NB4 (cell line): ENCODE results near the gene ACTA2.

ENCODE experiments used
- DNase-seq: peaks from one replicate; pipeline ENCODE4 v3.0.0; 2010; ENCODE audit warnings: low read depth
- H3K4me3 ChIP-seq: one replicate; pipeline ENCODE4 v1.5.1; 2011; ENCODE audit warnings: mild to moderate bottlenecking, low read depth, low read length, moderate library complexity
- MAX ChIP-seq: IDR thresholded peaks from 2 replicates; pipeline ENCODE4 v1.6.1; 2011; ENCODE audit warnings: low read depth, low read length
- MYC ChIP-seq: IDR thresholded peaks from 2 replicates; pipeline ENCODE4 v1.6.1; 2011; ENCODE audit warnings: low read depth, low read length
- POLR2A ChIP-seq: IDR thresholded peaks from 2 replicates; pipeline ENCODE4 v1.6.1; 2011; ENCODE audit warnings: mild to moderate bottlenecking; ENCODE audit not compliant: insufficient read length; ENCODE audit errors: extremely low read depth
- TF ChIP-seq, protein P1 (sequence below): IDR thresholded peaks from one replicate; pipeline ENCODE4 v1.5.1; 2012; ENCODE audit warnings: low read depth, low read length

The ACTA2 gene

GRCh38 chr10:88903715-88904114 is 48.9 kb downstream of the ACTA2 start:
- no peak overlapping the region for H3K4me3 ChIP-seq
- DNase-seq: no peak
- TF ChIP-seq MYC: no peak
- TF ChIP-seq MAX: no peak
- TF ChIP-seq, protein P1, sequence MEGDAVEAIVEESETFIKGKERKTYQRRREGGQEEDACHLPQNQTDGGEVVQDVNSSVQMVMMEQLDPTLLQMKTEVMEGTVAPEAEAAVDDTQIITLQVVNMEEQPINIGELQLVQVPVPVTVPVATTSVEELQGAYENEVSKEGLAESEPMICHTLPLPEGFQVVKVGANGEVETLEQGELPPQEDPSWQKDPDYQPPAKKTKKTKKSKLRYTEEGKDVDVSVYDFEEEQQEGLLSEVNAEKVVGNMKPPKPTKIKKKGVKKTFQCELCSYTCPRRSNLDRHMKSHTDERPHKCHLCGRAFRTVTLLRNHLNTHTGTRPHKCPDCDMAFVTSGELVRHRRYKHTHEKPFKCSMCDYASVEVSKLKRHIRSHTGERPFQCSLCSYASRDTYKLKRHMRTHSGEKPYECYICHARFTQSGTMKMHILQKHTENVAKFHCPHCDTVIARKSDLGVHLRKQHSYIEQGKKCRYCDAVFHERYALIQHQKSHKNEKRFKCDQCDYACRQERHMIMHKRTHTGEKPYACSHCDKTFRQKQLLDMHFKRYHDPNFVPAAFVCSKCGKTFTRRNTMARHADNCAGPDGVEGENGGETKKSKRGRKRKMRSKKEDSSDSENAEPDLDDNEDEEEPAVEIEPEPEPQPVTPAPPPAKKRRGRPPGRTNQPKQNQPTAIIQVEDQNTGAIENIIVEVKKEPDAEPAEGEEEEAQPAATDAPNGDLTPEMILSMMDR: no peak
- TF ChIP-seq POLR2A: no peak

GRCh38 chr10:88901984-88902789 is 50.4 kb downstream of the ACTA2 start:
- TF ChIP-seq MAX (no peak), POLR2A (no peak), MYC (no peak)
- TF ChIP-seq, protein P1: no peak
- DNase-seq: no peak
- H3K4me3 ChIP-seq: no peak overlapping the region

- TF ChIP-seq MYC: no peak
- no peak for TF ChIP-seq MAX
- TF ChIP-seq POLR2A: no peak
- TF ChIP-seq, protein P1: no peak
- H3K4me3 ChIP-seq: no peak overlapping the region
- peak; percentile 54 for DNase-seq
Measured at GRCh38 chr10:88901206-88901983, 51.2 kb downstream of the ACTA2 start.

DNA sequence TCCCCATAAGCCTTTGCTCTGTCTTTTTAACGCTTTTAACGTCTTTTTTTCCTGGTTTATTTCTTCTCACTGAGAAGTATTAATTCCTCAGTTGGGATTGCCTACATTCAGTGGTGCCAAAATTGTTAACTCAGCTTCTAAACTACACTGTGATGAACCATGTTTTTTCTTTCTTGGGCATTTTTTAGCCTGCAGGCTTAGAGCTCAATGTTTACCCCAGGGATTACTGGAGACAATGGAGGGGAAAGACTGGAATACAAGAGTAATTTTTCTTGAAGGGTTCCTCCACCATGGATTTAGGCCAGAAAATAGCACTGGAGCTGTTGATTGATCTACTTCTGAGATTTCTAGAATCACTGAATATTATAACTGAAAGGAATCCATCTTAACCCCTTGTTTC is 52.7 kb downstream of the ACTA2 start:
- TF ChIP-seq POLR2A: no peak
- no peak for TF ChIP-seq MYC
- TF ChIP-seq, protein P1: no peak
- no peak for TF ChIP-seq MAX
- no peak overlapping the region for H3K4me3 ChIP-seq
- no peak for DNase-seq

GRCh38 chr10:88898727-88899126 is 53.8 kb downstream of the ACTA2 start:
- TF ChIP-seq MYC (no peak), POLR2A (no peak), MAX (no peak)
- TF ChIP-seq, protein P1: no peak
- H3K4me3 ChIP-seq: no peak overlapping the region
- DNase-seq: no peak
